Activated CD8-positive, alpha-beta T cell treated with anti-CD3 and anti-CD28 coated beads, Interleukin-2, amount 10 ng/mL, durations not matched to agents 7 days and 5 days (primary cell): ENCODE measurements around the gene BACE2. TPM values are rescaled to one million over a fixed set of nuclear protein-coding genes. Genes with fewer than 3 reads are reported as not detected.

ENCODE experiments used
- ATAC-seq: fragments of 150-1000 bp; cut with Tn5 transposase; one replicate; pipeline ENCODE4 v1.10.0; 2021; ENCODE audit warnings: moderate library complexity
- CTCF ChIA-PET: fragments of 350-600 bp; sonication (Branson Sonifier 250); formaldehyde crosslinking; loops from one replicate; lab custom pipeline; 2021; ENCODE audit warnings: antibody characterized with exemption; lab: Charles Lee
- POLR2A ChIA-PET: fragments of 350-600 bp; sonication (Branson Sonifier 250); formaldehyde crosslinking; loops from one replicate; lab custom pipeline; 2021; ENCODE audit warnings: antibody characterized with exemption; lab: Charles Lee
- DNase-seq: peaks from one replicate; pipeline ENCODE4 v3.0.0-alpha.2; 2020
- H3K27ac Mint-ChIP-seq: one replicate; pipeline ENCODE4 v1.8.0; 2021; ENCODE audit warnings: mild to moderate bottlenecking, mixed read lengths
- H3K27me3 Mint-ChIP-seq: one replicate; pipeline ENCODE4 v1.8.0; 2021; ENCODE audit warnings: low read depth, mixed read lengths
- H3K36me3 Mint-ChIP-seq: one replicate; pipeline ENCODE4 v1.8.0; 2021; ENCODE audit warnings: low read depth, mixed read lengths
- H3K4me1 Mint-ChIP-seq: one replicate; pipeline ENCODE4 v1.8.0; 2021; ENCODE audit warnings: low read depth, mixed read lengths
- H3K4me3 Mint-ChIP-seq: one replicate; pipeline ENCODE4 v1.8.0; 2021; ENCODE audit warnings: mild to moderate bottlenecking, mixed read lengths
- H3K9me3 Mint-ChIP-seq: one replicate; pipeline ENCODE4 v1.8.0; 2022; ENCODE audit warnings: mixed read lengths; ENCODE audit not compliant: insufficient read depth
- total RNA-seq, 2 experiments: library from RNA; stranded (reverse); gene quantifications; one replicate each; pipeline ENCODE4 v1.2.3, GENCODE V29; 2021

The BACE2 gene
- 1 to 10 TPM; 4.1 to 4.6 TPM for total RNA-seq

DNA sequence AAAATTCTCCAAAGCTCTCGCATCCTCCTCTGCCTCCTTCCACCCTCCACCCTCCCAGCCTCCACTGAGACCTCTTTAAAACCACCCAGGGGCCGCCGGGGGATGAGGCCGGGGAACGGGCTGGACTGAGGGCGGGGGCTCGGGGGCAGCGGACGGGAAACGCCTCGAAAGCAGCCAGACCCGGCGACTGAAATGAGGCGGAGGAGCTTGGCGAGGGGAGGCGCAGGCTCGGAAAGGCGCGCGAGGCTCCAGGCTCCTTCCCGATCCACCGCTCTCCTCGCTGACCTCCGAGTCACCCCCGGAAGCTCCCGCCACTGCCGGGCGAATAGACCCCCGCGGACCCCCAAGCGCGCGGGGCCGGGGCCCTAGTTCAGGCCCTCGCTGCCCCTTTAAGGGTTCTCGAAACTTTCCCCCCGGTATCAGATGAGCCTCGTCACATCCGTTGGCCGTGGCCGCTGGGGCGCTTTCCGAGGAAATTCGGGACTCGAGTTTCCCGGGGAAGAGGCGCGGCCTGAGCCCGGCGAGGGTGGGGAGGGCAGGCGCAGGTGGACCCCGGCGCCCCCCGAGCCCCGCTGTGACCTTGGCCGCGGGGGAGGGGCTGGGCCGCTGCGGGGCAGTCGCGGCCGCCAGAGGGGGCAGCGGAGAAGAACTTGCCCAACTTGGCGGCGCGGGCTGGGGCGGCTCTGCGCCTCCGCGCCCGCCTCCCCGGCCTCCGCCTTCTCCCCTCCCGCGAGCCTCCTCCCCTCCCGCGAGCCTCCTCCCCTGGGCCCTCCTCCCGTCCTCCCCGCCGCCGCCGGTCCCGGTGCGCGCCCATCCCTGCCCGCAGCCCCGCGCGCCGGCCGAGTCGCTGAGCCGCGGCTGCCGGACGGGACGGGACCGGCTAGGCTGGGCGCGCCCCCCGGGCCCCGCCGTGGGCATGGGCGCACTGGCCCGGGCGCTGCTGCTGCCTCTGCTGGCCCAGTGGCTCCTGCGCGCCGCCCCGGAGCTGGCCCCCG, at the start of gene BACE2:
TSS of gene BACE2 (plus strand) at position 813 of the 995 bp plus-strand sequence. CDS start at position 917, 104 bp downstream.
- Mint-ChIP-seq H3K4me1 (peaks cover 12% of the 10 kb centered on the region), H3K27ac (peak within 1 kb of the TSS; percentile 66), H3K27me3 (peaks cover 51% of the 10 kb centered on the region), H3K36me3 (no peaks in the 10 kb centered on the region), H3K4me3 (peak within 1 kb of the TSS; percentile 74), H3K9me3 (no peaks in the 10 kb centered on the region)
- ChIA-PET CTCF (interaction anchor here (0.6 to 1.1 kb wide), 2 partner anchors 41 to 55 kb away, joined by 3 to 4 read pairs; no protein-coding TSS in a partner anchor), POLR2A (no interaction called here)
- DNase-seq: peak; percentile 78
- ATAC-seq: peak; percentile 96

DNA sequence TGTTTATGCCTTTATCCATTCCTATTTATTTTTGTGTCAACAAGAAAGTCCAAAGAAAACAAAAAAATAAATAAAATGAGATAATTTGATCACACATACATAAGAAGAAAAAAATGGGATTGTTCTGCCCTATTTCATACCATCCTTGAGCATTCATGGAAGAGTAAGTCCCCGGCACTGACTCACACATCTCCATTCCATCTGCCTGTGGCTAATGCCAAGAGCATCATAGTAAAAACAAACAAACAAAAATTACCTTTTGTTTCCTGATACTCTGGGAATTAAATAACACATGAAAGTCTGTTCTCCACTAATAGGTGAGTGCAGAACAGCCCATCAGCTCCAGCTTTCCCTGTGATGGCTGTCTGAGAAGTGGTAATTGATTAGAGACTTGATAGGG, 48.1 kb upstream of the BACE2 start:
- DNase-seq (no peak), ATAC-seq (no peak)
- Mint-ChIP-seq H3K27me3 (no peaks in the 10 kb centered on the region), H3K9me3 (no peaks in the 10 kb centered on the region), H3K4me3 (no peak overlapping the region), H3K4me1 (no peaks in the 10 kb centered on the region), H3K36me3 (no peaks in the 10 kb centered on the region), H3K27ac (no peak overlapping the region)
- ChIA-PET CTCF (no interaction called here), POLR2A (no interaction called here)

DNA sequence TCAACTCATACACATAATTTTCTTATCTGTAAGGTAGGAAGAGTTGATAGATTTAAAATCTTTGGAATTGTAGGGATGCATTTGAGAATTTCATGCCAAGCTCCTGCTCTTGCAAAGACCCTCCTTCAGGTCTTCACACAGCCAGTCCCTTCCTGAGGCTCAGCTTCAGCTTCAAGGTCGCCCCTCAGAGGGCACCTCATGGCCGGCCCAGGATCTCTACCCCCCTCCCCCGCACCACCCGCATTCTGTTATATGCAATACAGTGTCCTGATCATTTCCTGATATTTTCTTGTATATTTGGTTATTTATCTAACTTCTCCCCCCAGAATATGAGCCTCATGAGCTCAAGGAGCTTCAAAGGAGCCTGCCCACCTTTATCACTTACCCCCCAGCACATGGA, 47.0 kb upstream of the BACE2 start:
- H3K36me3 Mint-ChIP-seq: no peaks in the 10 kb centered on the region
- no peaks in the 10 kb centered on the region for H3K9me3 Mint-ChIP-seq
- ATAC-seq (no peak), DNase-seq (no peak)
- no peaks in the 10 kb centered on the region for H3K4me1 Mint-ChIP-seq
- H3K4me3 Mint-ChIP-seq: no peak overlapping the region
- CTCF ChIA-PET: interaction anchor here (0.7 to 2.2 kb wide), 5 partner anchors 10 to 162 kb away, joined by 3 to 6 read pairs (median 4); no protein-coding TSS in a partner anchor
- no peaks in the 10 kb centered on the region for H3K27me3 Mint-ChIP-seq
- H3K27ac Mint-ChIP-seq: no peak overlapping the region
- POLR2A ChIA-PET: no interaction called here

DNA sequence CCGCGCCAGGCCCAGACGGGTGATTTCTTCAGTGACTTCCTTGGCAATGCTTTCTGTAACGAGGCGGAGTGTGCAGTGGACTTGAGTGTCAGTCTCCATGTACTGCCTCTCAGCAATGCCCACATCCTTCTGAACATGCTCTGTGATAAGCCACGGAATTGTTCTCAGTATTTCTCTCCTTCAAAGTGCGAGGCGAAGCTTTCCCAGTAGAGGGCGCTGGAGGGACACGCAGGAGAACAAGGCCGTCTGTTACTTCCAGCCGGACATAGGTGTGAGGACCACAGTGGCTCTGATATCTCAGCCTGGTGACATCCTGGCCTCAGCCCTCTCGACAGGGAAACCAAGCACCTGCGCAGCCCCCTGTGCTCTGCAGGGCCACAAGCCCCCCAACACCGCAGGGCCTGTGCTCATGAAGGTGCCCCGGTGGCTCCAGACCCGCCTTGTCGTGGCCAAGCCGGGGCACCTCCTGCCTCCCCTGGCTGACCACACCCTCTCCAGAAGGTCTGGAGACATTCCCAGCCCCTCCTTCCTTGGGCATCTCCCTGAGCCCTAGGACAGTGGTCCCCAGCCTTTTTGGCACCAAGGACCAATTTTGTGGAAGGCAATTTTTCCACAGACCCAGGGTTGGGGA, 46.1 kb upstream of the BACE2 start:
- H3K36me3 Mint-ChIP-seq: no peaks in the 10 kb centered on the region
- DNase-seq (peak; percentile 81), ATAC-seq (peak; percentile 75)
- POLR2A ChIA-PET: no interaction called here
- no peak overlapping the region for H3K27ac Mint-ChIP-seq
- CTCF ChIA-PET: interaction anchor here (0.8 to 2.2 kb wide), 6 partner anchors 11 to 336 kb away, joined by 3 to 6 read pairs (median 4); no protein-coding TSS in a partner anchor
- no peaks in the 10 kb centered on the region for H3K4me1 Mint-ChIP-seq
- H3K27me3 Mint-ChIP-seq: no peaks in the 10 kb centered on the region
- no peaks in the 10 kb centered on the region for H3K9me3 Mint-ChIP-seq
- no peak overlapping the region for H3K4me3 Mint-ChIP-seq

DNA sequence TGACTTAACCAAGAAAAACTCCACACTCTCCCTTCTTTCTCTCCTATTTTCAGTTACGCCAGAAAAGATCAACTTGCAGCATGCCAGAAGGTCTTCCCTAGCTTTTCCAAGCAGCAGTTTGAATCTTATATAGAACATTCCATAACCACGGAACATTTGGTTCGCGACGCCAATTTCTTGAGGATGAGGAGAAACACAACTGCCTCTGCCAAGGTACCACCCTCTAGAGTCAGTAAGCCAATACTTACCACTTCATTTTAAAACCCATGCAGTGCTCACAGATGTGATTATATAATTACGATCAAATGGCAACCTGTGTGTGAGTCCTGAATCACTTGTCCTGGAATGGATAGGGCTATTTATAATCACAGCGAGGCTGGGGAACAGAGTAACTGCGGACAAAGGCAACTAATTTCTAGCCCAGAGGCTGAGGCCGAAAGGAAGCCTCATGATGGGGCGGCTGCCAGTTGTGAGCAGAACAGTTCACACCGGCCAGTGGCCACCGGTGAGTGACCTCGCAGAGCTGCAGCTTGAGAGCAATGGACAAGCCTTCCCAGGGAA, 43.2 kb upstream of the BACE2 start:
- no peak overlapping the region for H3K27ac Mint-ChIP-seq
- no peaks in the 10 kb centered on the region for H3K9me3 Mint-ChIP-seq
- H3K36me3 Mint-ChIP-seq: no peaks in the 10 kb centered on the region
- no peak for ATAC-seq
- no peak for DNase-seq
- peaks cover 2% of the 10 kb centered on the region for H3K27me3 Mint-ChIP-seq
- H3K4me1 Mint-ChIP-seq: no peaks in the 10 kb centered on the region
- CTCF ChIA-PET: interaction anchor here (1.3 to 2.1 kb wide), 2 partner anchors 9 to 159 kb away, joined by 6 to 9 read pairs; no protein-coding TSS in a partner anchor
- POLR2A ChIA-PET: no interaction called here
- H3K4me3 Mint-ChIP-seq: no peak overlapping the region

DNA sequence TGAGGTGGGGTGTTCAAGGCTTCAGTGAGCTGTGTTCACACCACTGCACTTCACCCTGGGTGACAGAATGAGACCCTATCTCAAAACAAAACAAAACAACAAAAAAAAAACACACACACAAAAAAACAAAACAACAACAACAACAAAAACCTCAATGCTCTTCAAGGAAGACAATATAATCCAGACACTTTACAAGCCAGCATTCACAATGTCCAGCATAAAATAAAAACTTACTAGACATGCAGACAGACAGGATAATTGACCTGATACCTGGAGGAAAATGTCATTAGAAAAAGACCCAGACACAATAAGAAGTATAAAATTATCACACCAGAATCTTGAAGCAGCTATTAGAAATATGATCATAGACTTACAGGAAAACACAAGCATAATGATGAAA, 39.0 kb upstream of the BACE2 start:
- Mint-ChIP-seq H3K27me3 (peaks cover 8% of the 10 kb centered on the region), H3K4me3 (no peak overlapping the region)
- CTCF ChIA-PET: interaction anchor here (0.8 kb wide), 1 partner anchor 10 kb away, joined by 3 read pairs; no protein-coding TSS in a partner anchor

DNA sequence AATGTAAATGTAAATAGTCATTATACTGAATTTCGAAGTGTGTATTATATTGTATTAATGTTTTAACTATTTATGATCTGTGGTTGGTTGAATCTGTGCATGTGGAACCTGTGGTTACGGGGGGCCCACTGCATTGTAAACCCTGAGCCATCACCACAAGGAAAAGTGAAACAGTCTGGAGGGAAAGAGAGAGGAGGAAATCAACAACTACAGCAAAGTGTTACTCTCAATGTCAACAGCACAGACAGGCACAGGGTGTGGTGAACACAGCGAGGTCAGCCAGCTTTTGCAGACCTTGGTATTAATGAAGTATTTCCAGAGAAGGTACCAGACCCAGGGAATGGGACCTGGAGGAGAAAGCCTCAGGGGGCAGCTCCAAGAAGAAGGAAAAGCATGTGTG, 37.1 kb upstream of the BACE2 start:
- Mint-ChIP-seq H3K4me3 (no peak overlapping the region), H3K4me1 (peaks cover 3% of the 10 kb centered on the region), H3K27ac (no peak overlapping the region), H3K27me3 (peaks cover 8% of the 10 kb centered on the region), H3K36me3 (no peaks in the 10 kb centered on the region), H3K9me3 (no peaks in the 10 kb centered on the region)
- CTCF ChIA-PET: no interaction called here
- DNase-seq (no peak), ATAC-seq (no peak)
- POLR2A ChIA-PET: no interaction called here

More for the DNA sequence above, 39.0 kb upstream of the BACE2 start:
- Mint-ChIP-seq H3K36me3 (no peaks in the 10 kb centered on the region), H3K27ac (no peak overlapping the region), H3K4me1 (peaks cover 3% of the 10 kb centered on the region), H3K9me3 (no peaks in the 10 kb centered on the region)
- DNase-seq: no peak
- POLR2A ChIA-PET: interaction anchor here (0.9 kb wide), 1 partner anchor 8 kb away, joined by 3 read pairs; no protein-coding TSS in a partner anchor
- ATAC-seq: no peak

DNA sequence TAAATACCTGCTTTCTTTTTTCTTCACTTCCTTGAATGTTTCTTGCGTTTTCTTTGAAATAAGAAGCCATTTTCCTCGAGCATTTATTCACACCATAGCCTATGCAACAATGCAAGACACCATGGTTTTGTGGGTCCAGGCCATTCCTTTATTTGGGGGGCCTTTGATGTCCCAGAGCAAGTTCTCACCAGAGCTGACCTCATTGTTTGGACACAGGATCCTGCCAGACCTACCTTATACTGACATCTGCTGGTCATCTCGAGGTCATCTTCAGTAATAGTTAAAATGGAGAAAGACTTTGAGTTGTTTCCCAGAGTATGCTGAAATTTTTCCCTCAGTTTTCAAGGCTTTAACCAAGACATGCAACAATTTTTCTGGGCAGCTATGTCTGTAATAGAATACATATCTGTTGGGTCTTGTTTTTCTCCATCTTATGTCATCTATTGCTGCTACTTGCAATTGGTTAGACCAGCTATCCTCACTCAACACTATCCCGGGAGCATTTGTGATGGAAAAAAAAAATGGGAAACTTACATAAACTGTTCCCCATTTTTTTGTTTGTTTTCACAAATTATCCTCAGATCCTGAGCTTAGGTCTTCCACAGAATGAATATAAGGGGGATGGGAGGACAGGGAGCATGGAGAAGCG, 34.0 kb upstream of the BACE2 start:
- no peak for DNase-seq
- no peak for ATAC-seq
- Mint-ChIP-seq H3K27me3 (peaks cover 5% of the 10 kb centered on the region), H3K9me3 (no peaks in the 10 kb centered on the region), H3K4me3 (no peak overlapping the region), H3K36me3 (no peaks in the 10 kb centered on the region), H3K4me1 (peaks cover 3% of the 10 kb centered on the region), H3K27ac (no peak overlapping the region)
- ChIA-PET CTCF (interaction anchor here (0.9 to 2.1 kb wide), 3 partner anchors 10 to 18 kb away, joined by 3 to 9 read pairs (median 4); no protein-coding TSS in a partner anchor), POLR2A (no interaction called here)

DNA sequence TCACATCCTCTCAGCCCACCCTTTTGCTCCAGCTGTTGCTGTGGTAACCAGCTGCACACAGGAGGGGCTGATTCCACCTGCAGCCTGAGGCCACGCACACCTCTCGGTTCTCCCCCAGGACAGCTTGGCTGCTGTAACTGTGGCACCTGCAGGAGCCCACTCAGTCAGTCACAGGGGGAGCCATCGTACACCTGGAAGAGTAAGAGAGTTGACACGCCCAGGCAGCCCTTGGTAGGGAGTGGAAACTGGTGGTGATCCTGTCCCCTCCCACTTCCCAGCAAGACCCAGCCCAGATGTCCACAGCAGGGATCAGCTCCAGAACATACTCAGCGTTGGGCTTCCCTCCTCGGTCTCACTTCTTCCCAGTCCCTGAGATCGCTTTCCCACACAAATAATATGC, 32.2 kb upstream of the BACE2 start:
- DNase-seq: no peak
- ChIA-PET POLR2A (no interaction called here), CTCF (no interaction called here)
- ATAC-seq: no peak
- no peaks in the 10 kb centered on the region for H3K36me3 Mint-ChIP-seq
- H3K9me3 Mint-ChIP-seq: no peaks in the 10 kb centered on the region
- H3K27ac Mint-ChIP-seq: no peak overlapping the region
- peaks cover 3% of the 10 kb centered on the region for H3K4me1 Mint-ChIP-seq
- peaks cover 3% of the 10 kb centered on the region for H3K27me3 Mint-ChIP-seq
- no peak overlapping the region for H3K4me3 Mint-ChIP-seq

DNA sequence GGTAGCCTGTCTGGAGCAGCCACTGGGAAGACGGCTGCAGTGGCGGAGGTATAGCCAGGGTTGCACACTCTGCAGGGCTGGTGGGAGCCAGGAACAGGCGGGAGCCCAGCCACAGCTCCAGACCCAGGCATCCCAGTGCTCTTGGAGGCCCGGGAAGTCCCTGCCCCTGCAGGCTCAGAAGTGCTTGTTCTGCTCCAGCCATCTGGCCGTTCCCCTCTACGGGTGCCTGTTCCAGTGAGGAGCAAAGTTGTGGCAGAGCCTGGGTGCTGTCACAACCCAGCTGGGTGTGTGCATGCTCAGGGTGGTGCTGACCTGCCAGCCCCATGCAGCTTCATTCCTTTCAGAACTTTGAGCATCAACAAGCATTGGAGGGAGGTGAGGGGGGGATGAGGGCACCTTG, 31.7 kb upstream of the BACE2 start:
- DNase-seq (no peak), ATAC-seq (no peak)
- ChIA-PET CTCF (no interaction called here), POLR2A (no interaction called here)
- H3K36me3 Mint-ChIP-seq: no peaks in the 10 kb centered on the region
- H3K9me3 Mint-ChIP-seq: no peaks in the 10 kb centered on the region
- no peak overlapping the region for H3K4me3 Mint-ChIP-seq
- peaks cover 3% of the 10 kb centered on the region for H3K27me3 Mint-ChIP-seq
- no peak overlapping the region for H3K27ac Mint-ChIP-seq
- no peaks in the 10 kb centered on the region for H3K4me1 Mint-ChIP-seq

DNA sequence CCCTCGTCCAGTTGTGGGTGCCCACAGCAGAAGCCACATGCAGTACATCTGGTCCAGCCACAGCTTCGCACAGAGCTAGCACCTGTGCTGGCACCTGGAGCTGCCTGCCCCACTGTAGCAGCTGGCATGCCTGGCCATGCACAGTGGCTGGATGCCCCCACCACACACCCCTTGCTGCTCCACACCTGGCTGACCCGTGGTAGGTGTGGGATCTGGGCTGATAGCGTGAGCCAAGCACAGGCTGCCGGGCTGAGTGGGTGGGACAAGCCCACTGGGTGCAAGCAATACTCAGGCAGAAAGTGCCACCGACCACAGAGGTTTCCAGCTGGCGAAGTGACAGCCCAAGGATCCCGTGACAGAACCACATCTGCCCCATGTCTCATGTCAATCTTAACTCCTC, 30.6 kb upstream of the BACE2 start:
- Mint-ChIP-seq H3K27me3 (peaks cover 3% of the 10 kb centered on the region), H3K4me1 (no peaks in the 10 kb centered on the region), H3K36me3 (no peaks in the 10 kb centered on the region), H3K27ac (no peak overlapping the region), H3K4me3 (no peak overlapping the region), H3K9me3 (no peaks in the 10 kb centered on the region)
- DNase-seq (no peak), ATAC-seq (no peak)
- ChIA-PET CTCF (no interaction called here), POLR2A (interaction anchor here (0.9 kb wide), 1 partner anchor 9 kb away, joined by 3 read pairs; no protein-coding TSS in a partner anchor)
